Stimulated activated CD4-positive, alpha-beta T cell treated with anti-CD3 and anti-CD28 coated beads, Interleukin-2, amount 100 ng/mL, for 4 hours (primary cell): ENCODE data around the gene GP9.
"Not testable (repeated sequence)": the region's sequence is repeated elsewhere in the genome, so short reads cannot be mapped to it uniquely, and the experiment has no call there.

Source experiments
- DNase-seq: peaks from one replicate; pipeline ENCODE4 v3.0.0-alpha.2; 2020; ENCODE audit warnings: low read depth

The GP9 gene

GRCh38 chr3:129111076-129111780, 50.6 kb downstream of the GP9 start:
- DNase-seq, result not testable (repeated sequence)
